Measurements from ENCODE around the gene TMEM129. TPM values are rescaled to one million over a fixed set of nuclear protein-coding genes. Genes with fewer than 3 reads are reported as not detected.

Gene TMEM129
- total and polyA plus RNA-seq, 11 donors = 28.6 to 73.3 (median 37.2) TPM

GRCh38 chr4:1727117-1728031 is 6.3 kb upstream of the TMEM129 start:
- no peak for TF ChIP-seq CTCF (IDR thresholded peaks at IDR 0.05)
- TF ChIP-seq POLR2A (IDR thresholded peaks at IDR 0.05) = no peak
- peak; percentile 82 to 89 (median 84) for DNase-seq
- peak; percentile 63 to 88 (median 66) for ATAC-seq
- intact Hi-C loops (cut with DNase I) = loop anchor here in 8 of 10 donors (2.0 to 10.0 kb wide), 5 partner anchors 33 to 373 kb away; no protein-coding TSS in a partner anchor
- Histone ChIP-seq H3K27me3 (no peaks in the 10 kb centered on the region), H3K27ac (peak overlapping the region; percentile 48 to 87 (median 79)), H3K9me3 (no peaks in the 10 kb centered on the region), H3K4me1 (peaks cover 4 to 76% (median 25%) of the 10 kb centered on the region in 12 donors), H3K4me3 (peak overlapping the region in 10 of 12 donors; percentile 8 to 49 (median 40)), H3K36me3 (peaks cover 0 to 62% (median 25%) of the 10 kb centered on the region in 9 donors)
- 50 to 66% (median 55%) methylated on average over 18 of the region's 18 CpGs for WGBS, 4 donors

- intact Hi-C loops (cut with DNase I) = loop anchor here in 9 of 10 donors (1.0 to 10.0 kb wide), 5 partner anchors 33 to 372 kb away; no protein-coding TSS in a partner anchor
- DNase-seq = peak; percentile 84 to 94 (median 88)
- TF ChIP-seq CTCF (IDR thresholded peaks at IDR 0.05) = peak; percentile 97 to 100 (median 98)
- TF ChIP-seq POLR2A (IDR thresholded peaks at IDR 0.05) = no peak
- Histone ChIP-seq H3K4me1 (peaks cover 10 to 84% (median 34%) of the 10 kb centered on the region in 12 donors), H3K36me3 (peaks cover 0 to 54% (median 17%) of the 10 kb centered on the region in 9 donors), H3K27me3 (no peaks in the 10 kb centered on the region), H3K9me3 (no peaks in the 10 kb centered on the region), H3K27ac (peak overlapping the region; percentile 48 to 87 (median 76)), H3K4me3 (no peak overlapping the region)
- peak; percentile 47 to 75 (median 56) for ATAC-seq
- 49 to 58% (median 51%) methylated on average over 16 to 17 of the region's 17 CpGs for WGBS, 4 donors
These were observed 5.2 kb upstream of the TMEM129 start for GRCh38 chr4:1726146-1726934.

- Histone ChIP-seq H3K4me3 (no peak overlapping the region), H3K27me3 (no peaks in the 10 kb centered on the region), H3K9me3 (no peaks in the 10 kb centered on the region), H3K36me3 (peaks cover 0 to 46% (median 10%) of the 10 kb centered on the region in 9 donors), H3K4me1 (peaks cover 10 to 84% (median 34%) of the 10 kb centered on the region in 12 donors), H3K27ac (no peak overlapping the region)
- intact Hi-C loops (cut with DNase I) = loop anchor here in 8 of 10 donors (2.0 to 10.0 kb wide), 3 partner anchors 33 to 371 kb away; no protein-coding TSS in a partner anchor
- DNase-seq = peak in 1 of 5 donors; percentile 48
- no peak for TF ChIP-seq CTCF (IDR thresholded peaks at IDR 0.05)
- no peak for ATAC-seq
- WGBS, 4 donors = 91 to 97% (median 95%) methylated on average over 10 of the region's 10 CpGs
These were observed 4.4 kb upstream of the TMEM129 start for GRCh38 chr4:1725521-1725920.
